Endodermal cell (in vitro differentiated cells): Measurements from ENCODE around the gene CDH4. TPM values are rescaled to one million over a fixed set of nuclear protein-coding genes. Genes with fewer than 3 reads are reported as not detected.

Source experiments
- DNase-seq: peaks from one replicate; pipeline ENCODE4 v3.0.0-alpha.2; 2017
- H3K27ac ChIP-seq: 2 replicates; pipeline ENCODE4 v1.5.1; 2013; ENCODE audit warnings: mild to moderate bottlenecking, low read depth, low read length, moderate library complexity
- H3K27me3 ChIP-seq: 2 replicates; pipeline ENCODE4 v1.6.1; 2013; ENCODE audit warnings: mild to moderate bottlenecking, low read length, moderate library complexity; ENCODE audit not compliant: insufficient read depth, control insufficient read depth, poor library complexity, severe bottlenecking
- H3K36me3 ChIP-seq: 2 replicates; pipeline ENCODE4 v1.7.0; 2013; ENCODE audit warnings: mild to moderate bottlenecking, low read length, moderate library complexity; ENCODE audit not compliant: control insufficient read depth, insufficient read depth
- H3K4me1 ChIP-seq: one replicate; pipeline ENCODE4 v1.7.0; 2013; ENCODE audit warnings: low read length; ENCODE audit not compliant: control insufficient read depth, insufficient read depth
- H3K4me3 ChIP-seq: 2 replicates; pipeline ENCODE4 v1.5.1; 2013; ENCODE audit warnings: mild to moderate bottlenecking, low read length, moderate library complexity
- H3K9ac ChIP-seq: 2 replicates; pipeline ENCODE4 v1.6.1; 2013; ENCODE audit warnings: mild to moderate bottlenecking, low read length, moderate library complexity; ENCODE audit not compliant: poor library complexity, severe bottlenecking; ENCODE audit errors: extremely low read depth
- H3K9me3 ChIP-seq: 2 replicates; pipeline ENCODE4 v1.6.1; 2013; ENCODE audit warnings: mild to moderate bottlenecking, low read length, moderate library complexity; ENCODE audit not compliant: control insufficient read depth
- H3K27ac Mint-ChIP-seq: 2 replicates; pipeline ENCODE4 v1.8.0; 2020; ENCODE audit warnings: mixed read lengths
- H3K27me3 Mint-ChIP-seq: 2 replicates; pipeline ENCODE4 v1.8.0; 2021; ENCODE audit warnings: mild to moderate bottlenecking, mixed read lengths; ENCODE audit not compliant: insufficient read depth
- H3K36me3 Mint-ChIP-seq: 2 replicates; pipeline ENCODE4 v1.8.0; 2020; ENCODE audit warnings: low read depth, mixed read lengths
- H3K4me1 Mint-ChIP-seq: 2 replicates; pipeline ENCODE4 v1.8.0; 2020; ENCODE audit warnings: mixed read lengths
- H3K4me3 Mint-ChIP-seq: 2 replicates; pipeline ENCODE4 v1.8.0; 2020; ENCODE audit warnings: mild to moderate bottlenecking, moderate library complexity, mixed read lengths
- H3K9me3 Mint-ChIP-seq: 2 replicates; pipeline ENCODE4 v1.8.0; 2020; ENCODE audit warnings: mild to moderate bottlenecking, mixed read lengths
- CTCF ChIP-seq: fragments of 200-600 bp; sonication (generic); conservative IDR thresholded peaks from 2 replicates; pipeline ENCODE4 v1.5.0; 2021; ENCODE audit warnings: antibody characterized with exemption, mild to moderate bottlenecking
- WGBS, 2 experiments: methylation state at CpG; one replicate each; pipeline versions ENCODE4 v1.1.5 to v1.1.7; 2013; ENCODE audit warnings: missing lambda C conversion rate in 2 of 2, mixed read lengths in 1 of 2; ENCODE audit not compliant: insufficient coverage in 1 of 2, insufficient read length in 1 of 2; 5-methylcytosine and 5-hydroxymethylcytosine counted together
- total RNA-seq, 2 donors: library from RNA; stranded (reverse); fragmentation: NEBNext Ultra II Directional in 1 of 2; extraction: Animal tissue kit (Norgen Biotek cat#: 25700) in 1 of 2; gene quantifications; 2 replicates in 1 of 2; 3 replicates in 1 of 2; pipeline ENCODE4 v1.2.1, GENCODE V29; 2021

The CDH4 gene
- total RNA-seq, 2 donors from 2014 or later = 1.8 to 5.8 TPM

- no peaks in the 10 kb centered on the region for H3K4me1 Mint-ChIP-seq
- Histone ChIP-seq H3K27me3 (no peaks in the 10 kb centered on the region), H3K4me1 (no peaks in the 10 kb centered on the region), H3K36me3 (no peaks in the 10 kb centered on the region), H3K4me3 (no peak overlapping the region), H3K27ac (no peak overlapping the region), H3K9me3 (peaks cover 9% of the 10 kb centered on the region), H3K9ac (no peak overlapping the region)
- no peak for DNase-seq
- no peaks in the 10 kb centered on the region for H3K9me3 Mint-ChIP-seq
- no peak overlapping the region for H3K27ac Mint-ChIP-seq
- WGBS, 2 experiments = 84 to 93% methylated on average over 4 to 6 of the region's 6 CpGs
- peaks cover 5% of the 10 kb centered on the region for H3K27me3 Mint-ChIP-seq
- no peaks in the 10 kb centered on the region for H3K36me3 Mint-ChIP-seq
- H3K4me3 Mint-ChIP-seq = no peak overlapping the region
- no peak for TF ChIP-seq CTCF
Measured at GRCh38 chr20:61919239-61919638, 667.2 kb downstream of the CDH4 start.

- Histone ChIP-seq H3K27ac (no peak overlapping the region), H3K36me3 (no peaks in the 10 kb centered on the region), H3K27me3 (no peaks in the 10 kb centered on the region), H3K4me1 (no peaks in the 10 kb centered on the region), H3K9me3 (peaks cover 9% of the 10 kb centered on the region), H3K9ac (no peak overlapping the region), H3K4me3 (no peak overlapping the region)
- H3K4me1 Mint-ChIP-seq = no peaks in the 10 kb centered on the region
- no peak overlapping the region for H3K27ac Mint-ChIP-seq
- H3K27me3 Mint-ChIP-seq = peaks cover 5% of the 10 kb centered on the region
- no peak overlapping the region for H3K4me3 Mint-ChIP-seq
- no peak for DNase-seq
- H3K9me3 Mint-ChIP-seq = no peaks in the 10 kb centered on the region
- H3K36me3 Mint-ChIP-seq = no peaks in the 10 kb centered on the region
- no peak for TF ChIP-seq CTCF
- WGBS, 2 experiments = 86% methylated on average over 41 to 42 of the region's 42 CpGs
Measured at GRCh38 chr20:61919675-61920365, 667.8 kb downstream of the CDH4 start.

GRCh38 chr20:61922411-61922810, 670.4 kb downstream of the CDH4 start:
- no peaks in the 10 kb centered on the region for H3K36me3 Mint-ChIP-seq
- Histone ChIP-seq H3K27me3 (no peaks in the 10 kb centered on the region), H3K27ac (no peak overlapping the region), H3K9ac (no peak overlapping the region), H3K4me1 (no peaks in the 10 kb centered on the region), H3K36me3 (no peaks in the 10 kb centered on the region), H3K9me3 (peaks cover 9% of the 10 kb centered on the region), H3K4me3 (no peak overlapping the region)
- no peaks in the 10 kb centered on the region for H3K9me3 Mint-ChIP-seq
- no peak for TF ChIP-seq CTCF
- H3K27ac Mint-ChIP-seq = no peak overlapping the region
- no peaks in the 10 kb centered on the region for H3K4me1 Mint-ChIP-seq
- 87 to 94% methylated on average over 8 of the region's 8 CpGs for WGBS, 2 experiments
- no peak overlapping the region for H3K4me3 Mint-ChIP-seq
- H3K27me3 Mint-ChIP-seq = no peaks in the 10 kb centered on the region
- DNase-seq = no peak
